Neural cell (in vitro differentiated cells): Measurements from ENCODE around the gene SRGAP3. TPM values are rescaled to one million over a fixed set of nuclear protein-coding genes. Genes with fewer than 3 reads are reported as not detected.

Experiments
- H2AFZ ChIP-seq: fragments of 200-600, 300-800 bp; sonication (generic), shearing (Covaris generic); 2 replicates; pipeline ENCODE4 v1.6.0; 2014; ENCODE audit warnings: low read depth, mild to moderate bottlenecking, antibody characterized with exemption, low read length, moderate library complexity
- H3F3A ChIP-seq: fragments of 200-600 bp; shearing (Covaris generic); 2 replicates; pipeline ENCODE4 v1.6.1; 2016; ENCODE audit warnings: mild to moderate bottlenecking, moderate library complexity, mixed read lengths, antibody characterized with exemption, low read length; ENCODE audit not compliant: insufficient read depth, poor library complexity, severe bottlenecking
- H3K27ac ChIP-seq: fragments of 200-600, 300-800 bp; sonication (generic), shearing (Covaris generic); 2 replicates; pipeline ENCODE4 v1.5.1; 2014; ENCODE audit warnings: mild to moderate bottlenecking, low read length, moderate library complexity
- H3K27me3 ChIP-seq: fragments of 300-800, 200-600 bp; sonication (generic), shearing (Covaris generic); 2 replicates; pipeline ENCODE4 v1.6.0; 2014; ENCODE audit warnings: mild to moderate bottlenecking, low read depth, low read length, moderate library complexity; ENCODE audit not compliant: insufficient read depth
- H3K36me3 ChIP-seq: fragments of 300-800, 200-600 bp; sonication (generic), shearing (Covaris generic); 2 replicates; pipeline ENCODE4 v1.5.1; 2014; ENCODE audit warnings: mild to moderate bottlenecking, antibody characterized with exemption, low read length, moderate library complexity; ENCODE audit not compliant: insufficient read depth
- H3K4me2 ChIP-seq: fragments of 300-800, 200-600 bp; sonication (generic), shearing (Covaris generic); 2 replicates; pipeline ENCODE4 v1.6.0; 2014; ENCODE audit warnings: mild to moderate bottlenecking, low read length
- H3K4me3 ChIP-seq: fragments of 300-800, 200-600 bp; sonication (generic), shearing (Covaris generic); 2 replicates; pipeline ENCODE4 v1.5.1; 2014; ENCODE audit warnings: mild to moderate bottlenecking, low read length, moderate library complexity
- H3K79me2 ChIP-seq: fragments of 200-600 bp; shearing (Covaris generic); replicated peaks from 2 replicates; pipeline ENCODE4 v1.6.0; 2014; ENCODE audit warnings: mild to moderate bottlenecking, low read length, moderate library complexity; ENCODE audit not compliant: insufficient read depth
- H3K9ac ChIP-seq: fragments of 300-800, 200-600 bp; sonication (generic), shearing (Covaris generic); 2 replicates; pipeline ENCODE4 v1.6.1; 2016; ENCODE audit warnings: mild to moderate bottlenecking, low read length, mixed read lengths
- H3K9me2 ChIP-seq: fragments of 200-600 bp; shearing (Covaris generic); 2 replicates; pipeline ENCODE4 v1.6.1; 2016; ENCODE audit warnings: mild to moderate bottlenecking, low read length, mixed read lengths; ENCODE audit not compliant: insufficient read depth
- H3K9me3 ChIP-seq: fragments of 200-600, 300-800 bp; sonication (generic), shearing (Covaris generic); 2 replicates; pipeline ENCODE4 v1.6.1; 2016; ENCODE audit warnings: mild to moderate bottlenecking, mixed run types, low read length, moderate library complexity, mixed read lengths
- H4K20me1 ChIP-seq: fragments of 200-600 bp; shearing (Covaris generic); 2 replicates; pipeline ENCODE4 v1.6.1; 2016; ENCODE audit warnings: mild to moderate bottlenecking, mixed run types; ENCODE audit not compliant: insufficient read depth
- CTCF ChIP-seq: fragments of 450-650 bp; IDR thresholded peaks from 2 replicates; pipeline ENCODE4 v1.5.1; 2014; ENCODE audit warnings: antibody characterized with exemption, mild to moderate bottlenecking, moderate library complexity; ENCODE audit not compliant: poor library complexity, severe bottlenecking
- EP300 ChIP-seq: fragments of 450-650 bp; conservative IDR thresholded peaks from 2 replicates; pipeline ENCODE4 v1.6.1; 2014; ENCODE audit warnings: antibody characterized with exemption, mild to moderate bottlenecking, moderate library complexity; ENCODE audit not compliant: poor library complexity, severe bottlenecking
- EZH2 ChIP-seq: fragments of 200-600, 300-800 bp; shearing (Covaris generic), sonication (generic); IDR thresholded peaks from 2 replicates; pipeline ENCODE4 v1.6.1; 2014; ENCODE audit warnings: antibody characterized with exemption, low read length, borderline replicate concordance, mild to moderate bottlenecking; ENCODE audit not compliant: insufficient read depth, poor library complexity, severe bottlenecking
- MXI1 ChIP-seq: fragments of 450-650 bp; conservative IDR thresholded peaks from 2 replicates; pipeline ENCODE4 v1.6.1; 2014; ENCODE audit warnings: antibody characterized with exemption, mild to moderate bottlenecking; ENCODE audit not compliant: poor library complexity, severe bottlenecking
- POLR2AphosphoS5 ChIP-seq: IDR thresholded peaks from 2 replicates; pipeline ENCODE4 v1.6.1; 2012
- RAD21 ChIP-seq: fragments of 450-650 bp; conservative IDR thresholded peaks from 2 replicates; pipeline ENCODE4 v1.6.1; 2014; ENCODE audit warnings: antibody characterized with exemption, mild to moderate bottlenecking, moderate library complexity
- SMC3 ChIP-seq: fragments of 450-650 bp; conservative IDR thresholded peaks from 2 replicates; pipeline ENCODE4 v1.6.1; 2014; ENCODE audit warnings: antibody characterized with exemption, mild to moderate bottlenecking, moderate library complexity; ENCODE audit not compliant: poor library complexity
- TAF1 ChIP-seq: IDR thresholded peaks from 2 replicates; pipeline ENCODE4 v1.6.1; 2012; ENCODE audit warnings: low read depth
- polyA plus RNA-seq: library from polyadenylated mRNA; depleted of rRNA; stranded (reverse); fragments of >200 nt; gene quantifications from 2 replicates; pipeline ENCODE4 v1.2.3, GENCODE V29; 2014
- TF ChIP-seq, protein P1 (sequence below): IDR thresholded peaks from 2 replicates; pipeline ENCODE4 v1.6.1; 2012; ENCODE audit warnings: borderline replicate concordance

Gene SRGAP3
- polyA plus RNA-seq, 1 donor from 2014 or later = 31.5 TPM

GRCh38 chr3:9101286-9101685, 148.2 kb downstream of the SRGAP3 start:
- H3K79me2 ChIP-seq = no peaks in the 10 kb centered on the region
- H4K20me1 ChIP-seq = no peaks in the 10 kb centered on the region
- no peaks in the 10 kb centered on the region for H3K9me2 ChIP-seq
- H3K9me3 ChIP-seq = no peaks in the 10 kb centered on the region
- no peak overlapping the region for H3K4me2 ChIP-seq
- no peaks in the 10 kb centered on the region for H3K27me3 ChIP-seq
- H3K9ac ChIP-seq = no peak overlapping the region
- H3K27ac ChIP-seq = peak overlapping the region; percentile 76
- TF ChIP-seq, protein P1, sequence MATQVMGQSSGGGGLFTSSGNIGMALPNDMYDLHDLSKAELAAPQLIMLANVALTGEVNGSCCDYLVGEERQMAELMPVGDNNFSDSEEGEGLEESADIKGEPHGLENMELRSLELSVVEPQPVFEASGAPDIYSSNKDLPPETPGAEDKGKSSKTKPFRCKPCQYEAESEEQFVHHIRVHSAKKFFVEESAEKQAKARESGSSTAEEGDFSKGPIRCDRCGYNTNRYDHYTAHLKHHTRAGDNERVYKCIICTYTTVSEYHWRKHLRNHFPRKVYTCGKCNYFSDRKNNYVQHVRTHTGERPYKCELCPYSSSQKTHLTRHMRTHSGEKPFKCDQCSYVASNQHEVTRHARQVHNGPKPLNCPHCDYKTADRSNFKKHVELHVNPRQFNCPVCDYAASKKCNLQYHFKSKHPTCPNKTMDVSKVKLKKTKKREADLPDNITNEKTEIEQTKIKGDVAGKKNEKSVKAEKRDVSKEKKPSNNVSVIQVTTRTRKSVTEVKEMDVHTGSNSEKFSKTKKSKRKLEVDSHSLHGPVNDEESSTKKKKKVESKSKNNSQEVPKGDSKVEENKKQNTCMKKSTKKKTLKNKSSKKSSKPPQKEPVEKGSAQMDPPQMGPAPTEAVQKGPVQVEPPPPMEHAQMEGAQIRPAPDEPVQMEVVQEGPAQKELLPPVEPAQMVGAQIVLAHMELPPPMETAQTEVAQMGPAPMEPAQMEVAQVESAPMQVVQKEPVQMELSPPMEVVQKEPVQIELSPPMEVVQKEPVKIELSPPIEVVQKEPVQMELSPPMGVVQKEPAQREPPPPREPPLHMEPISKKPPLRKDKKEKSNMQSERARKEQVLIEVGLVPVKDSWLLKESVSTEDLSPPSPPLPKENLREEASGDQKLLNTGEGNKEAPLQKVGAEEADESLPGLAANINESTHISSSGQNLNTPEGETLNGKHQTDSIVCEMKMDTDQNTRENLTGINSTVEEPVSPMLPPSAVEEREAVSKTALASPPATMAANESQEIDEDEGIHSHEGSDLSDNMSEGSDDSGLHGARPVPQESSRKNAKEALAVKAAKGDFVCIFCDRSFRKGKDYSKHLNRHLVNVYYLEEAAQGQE = no peak
- no peak for TF ChIP-seq TAF1
- no peak for TF ChIP-seq POLR2AphosphoS5
- no peak for TF ChIP-seq RAD21
- TF ChIP-seq CTCF = no peak
- no peak for TF ChIP-seq EZH2
- TF ChIP-seq EP300 = no peak
- TF ChIP-seq SMC3 = no peak
- no peak for TF ChIP-seq MXI1
- H2AFZ ChIP-seq = no peak overlapping the region
- H3K4me3 ChIP-seq = no peak overlapping the region
- H3F3A ChIP-seq = peaks cover 12% of the 10 kb centered on the region
- H3K36me3 ChIP-seq = peaks cover 11% of the 10 kb centered on the region

- Histone ChIP-seq H4K20me1 (no peaks in the 10 kb centered on the region), H3K36me3 (peaks cover 11% of the 10 kb centered on the region), H2AFZ (no peak overlapping the region), H3K79me2 (no peaks in the 10 kb centered on the region), H3K9me3 (no peaks in the 10 kb centered on the region), H3K9me2 (no peaks in the 10 kb centered on the region), H3K9ac (no peak overlapping the region), H3K4me3 (no peak overlapping the region), H3F3A (peaks cover 12% of the 10 kb centered on the region), H3K27me3 (no peaks in the 10 kb centered on the region), H3K4me2 (no peak overlapping the region), H3K27ac (no peak overlapping the region)
- TF ChIP-seq, protein P1 = no peak
- no peak for TF ChIP-seq EZH2
- TF ChIP-seq TAF1 = no peak
- TF ChIP-seq SMC3 = no peak
- no peak for TF ChIP-seq EP300
- TF ChIP-seq RAD21 = no peak
- no peak for TF ChIP-seq POLR2AphosphoS5
- no peak for TF ChIP-seq CTCF
These were observed 148.9 kb downstream of the SRGAP3 start for GRCh38 chr3:9100513-9100894.
